ENCODE measurements around the gene EIF5AL1. TPM values are rescaled to one million over a fixed set of nuclear protein-coding genes. Genes with fewer than 3 reads are reported as not detected.

The EIF5AL1 gene
- total and polyA plus RNA-seq, 2 of the 8 experiments (the other 6 are each of a cell fraction or from before 2014, with no cell fraction given): 1.7 to 2.2 TPM

GRCh38 chr10:79493806-79494205 lies 18.5 kb upstream of the EIF5AL1 start:
- no peak overlapping the region for H4K8ac ChIP-seq (ENCODE audit: extremely low read depth, insufficient read depth, low read length)
- no peak overlapping the region for H3K4me3 ChIP-seq (ENCODE audit: extremely low read depth in 1 of 4, insufficient read depth in 2 of 4, low read depth in 3 of 4, low read length in 4 of 4)
- no peak overlapping the region for H2BK12ac ChIP-seq (ENCODE audit: low read depth, low read length)
- no peak for FAIRE-seq
- 0 out of 4 replicates have a peak, but pooled peaks cover 0 to 5% of the 10 kb centered on the region in 2 experiments for H3K9me3 ChIP-seq (ENCODE audit: insufficient read depth in 2 of 2, low read depth in 1 of 2, low read length in 1 of 2)
- 80% methylated on average over 1 of the region's 1 CpG; no CpG with 5 or more reads in 1 of the 2 experiments for WGBS, 2 experiments (ENCODE audit: extremely low coverage in 1 of 2, insufficient coverage in 1 of 2, insufficient read length in 1 of 2, insufficient replicate concordance in 2 of 2, low coverage in 1 of 2, low lambda C conversion rate in 2 of 2, missing lambda C conversion rate in 1 of 2)
- H4K5ac ChIP-seq (ENCODE audit: insufficient read length, low read depth, low read length): no peak overlapping the region
- H3K23ac ChIP-seq (ENCODE audit: insufficient read length): no peak overlapping the region
- no peak overlapping the region for H3K18ac ChIP-seq (ENCODE audit: extremely low read depth, low read length)
- no peak overlapping the region for H3K9ac ChIP-seq (replicated peaks in 1 of 4; ENCODE audit: extremely low read depth in 1 of 4, low read depth in 3 of 4, low read length in 3 of 4)
- DNase-seq (ENCODE audit: low read depth in 1 of 2, low spot score in 2 of 2): no peak
- no peak overlapping the region for H3K27ac ChIP-seq (ENCODE audit: low read depth, low read length)
- peaks cover 0 to 2% (median 0%) of the 10 kb centered on the region in 4 experiments; a peak in 2 of 7 replicates for H3K27me3 ChIP-seq (replicated peaks in 1 of 4; ENCODE audit: control insufficient read depth in 3 of 4, extremely low read depth in 1 of 4, insufficient read depth in 3 of 4, low read length in 3 of 4)
- H3K4me1 ChIP-seq (replicated peaks in 1 of 4; ENCODE audit: control insufficient read depth in 3 of 4, insufficient read depth in 4 of 4, low read length in 3 of 4): no peaks in the 10 kb centered on the region; a peak in 1 of 7 replicates
- no peak overlapping the region for H2BK120ac ChIP-seq (replicated peaks; ENCODE audit: low read depth, low read length)
- H4K91ac ChIP-seq (replicated peaks; ENCODE audit: insufficient read length, low read length): no peak overlapping the region
- H2BK20ac ChIP-seq (ENCODE audit: low read length): no peak overlapping the region
- no peak overlapping the region for H2AFZ ChIP-seq (ENCODE audit: low read length)
- no peak overlapping the region for H2AK5ac ChIP-seq (ENCODE audit: low read depth, low read length)
- H3K14ac ChIP-seq (ENCODE audit: insufficient read length): no peak overlapping the region
- H2BK15ac ChIP-seq (ENCODE audit: low read length): no peak overlapping the region
- H3K79me2 ChIP-seq (ENCODE audit: control insufficient read depth in 1 of 2, insufficient read depth in 2 of 2, low read length in 2 of 2): no peaks in the 10 kb centered on the region
- H3K4me2 ChIP-seq (ENCODE audit: insufficient read depth in 1 of 2, low read depth in 2 of 2, low read length in 2 of 2): no peak overlapping the region
- H4K20me1 ChIP-seq (replicated peaks in 1 of 2; ENCODE audit: control insufficient read depth in 1 of 2, insufficient read depth in 2 of 2, low read length in 2 of 2): no peaks in the 10 kb centered on the region
- ChIA-PET POLR2A (ENCODE audit: partially characterized antibody) (no interaction called here), CTCF (ENCODE audit: partially characterized antibody) (interaction anchor here (0.8 to 10.0 kb wide), 7 partner anchors 13 to 119 kb away, joined by 3 to 101 read pairs (median 5); no protein-coding TSS in a partner anchor)
- no peaks in the 10 kb centered on the region for H3K36me3 ChIP-seq (ENCODE audit: control insufficient read depth in 2 of 4, insufficient read depth in 4 of 4, low read length in 3 of 4)
- H3K79me1 ChIP-seq (ENCODE audit: low read depth, low read length): no peaks in the 10 kb centered on the region
- H2BK5ac ChIP-seq (ENCODE audit: low read depth, low read length): no peak overlapping the region
- H3K4ac ChIP-seq (replicated peaks; ENCODE audit: insufficient read length, low read depth, low read length): no peak overlapping the region
- no peak overlapping the region for H3K56ac ChIP-seq (replicated peaks; ENCODE audit: insufficient read length, low read depth, low read length)
- H3K23me2 ChIP-seq (ENCODE audit: low read depth, low read length): no peaks in the 10 kb centered on the region
